Measurements from ENCODE around the gene PLCXD1. TPM values are rescaled to one million over a fixed set of nuclear protein-coding genes. Genes with fewer than 3 reads are reported as not detected.
"Not testable (repeated sequence)": the region's sequence is repeated elsewhere in the genome, so short reads cannot be mapped to it uniquely, and the experiment has no call there.

PLCXD1 gene
- total and polyA plus RNA-seq, 10 donors: 9.9 to 35.0 (median 21.5) TPM

DNA sequence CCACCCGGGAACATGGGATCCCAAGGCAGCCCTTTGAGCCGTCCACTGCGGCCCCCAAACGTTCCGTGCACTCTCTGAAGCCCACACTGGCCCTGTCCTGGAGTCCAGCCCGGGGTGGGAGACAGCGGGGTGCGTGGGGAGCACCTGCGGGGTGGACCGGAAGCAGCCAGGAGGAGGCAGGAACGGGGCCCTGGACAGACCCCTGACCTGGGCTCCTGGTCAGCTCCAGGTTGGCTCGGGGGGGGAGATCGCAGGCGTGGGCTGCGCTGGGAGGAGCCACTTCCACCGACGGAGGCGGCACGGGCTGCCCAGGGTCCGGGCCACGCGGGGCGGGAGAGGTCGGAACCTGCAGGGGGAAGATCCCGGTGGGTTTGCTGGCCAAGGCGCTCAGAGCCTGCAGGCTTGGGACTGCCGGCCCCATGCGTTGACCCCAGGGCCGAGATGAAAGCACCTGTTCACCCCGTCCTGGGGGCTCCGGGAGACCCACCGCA lies 5.7 kb upstream of the PLCXD1 start:
- Histone ChIP-seq H3K36me3 (no peaks in the 10 kb centered on the region), H3K4me3 (peak overlapping the region; percentile 52 to 80 (median 69)), H3K9me3 (no peaks in the 10 kb centered on the region), H3K4me1 (peaks cover 12 to 45% (median 29%) of the 10 kb centered on the region in 6 donors), H3K27me3 (replicated peaks in 1 of 7) (peaks cover 0 to 19% (median 0%) of the 10 kb centered on the region in 7 donors), H3K27ac (peak overlapping the region; percentile 22 to 84 (median 76))
- intact Hi-C loops (cut with DNase I; ENCODE audit: low total_unique reads): no loop called here
- TF ChIP-seq POLR2AphosphoS5 (IDR thresholded peaks at IDR 0.05) (no peak), POLR2A (IDR thresholded peaks at IDR 0.05) (no peak)
- TF ChIP-seq, protein P1, sequence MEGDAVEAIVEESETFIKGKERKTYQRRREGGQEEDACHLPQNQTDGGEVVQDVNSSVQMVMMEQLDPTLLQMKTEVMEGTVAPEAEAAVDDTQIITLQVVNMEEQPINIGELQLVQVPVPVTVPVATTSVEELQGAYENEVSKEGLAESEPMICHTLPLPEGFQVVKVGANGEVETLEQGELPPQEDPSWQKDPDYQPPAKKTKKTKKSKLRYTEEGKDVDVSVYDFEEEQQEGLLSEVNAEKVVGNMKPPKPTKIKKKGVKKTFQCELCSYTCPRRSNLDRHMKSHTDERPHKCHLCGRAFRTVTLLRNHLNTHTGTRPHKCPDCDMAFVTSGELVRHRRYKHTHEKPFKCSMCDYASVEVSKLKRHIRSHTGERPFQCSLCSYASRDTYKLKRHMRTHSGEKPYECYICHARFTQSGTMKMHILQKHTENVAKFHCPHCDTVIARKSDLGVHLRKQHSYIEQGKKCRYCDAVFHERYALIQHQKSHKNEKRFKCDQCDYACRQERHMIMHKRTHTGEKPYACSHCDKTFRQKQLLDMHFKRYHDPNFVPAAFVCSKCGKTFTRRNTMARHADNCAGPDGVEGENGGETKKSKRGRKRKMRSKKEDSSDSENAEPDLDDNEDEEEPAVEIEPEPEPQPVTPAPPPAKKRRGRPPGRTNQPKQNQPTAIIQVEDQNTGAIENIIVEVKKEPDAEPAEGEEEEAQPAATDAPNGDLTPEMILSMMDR (IDR thresholded peaks at IDR 0.05 in 8 of 11, conservative IDR thresholded peaks at IDR 0.05 in 3 of 11): no peak
- WGBS, 5 donors: 6 to 23% (median 15%) methylated on average over 18 to 32 of the region's 32 CpGs
- DNase-seq: peak; percentile 82

DNA sequence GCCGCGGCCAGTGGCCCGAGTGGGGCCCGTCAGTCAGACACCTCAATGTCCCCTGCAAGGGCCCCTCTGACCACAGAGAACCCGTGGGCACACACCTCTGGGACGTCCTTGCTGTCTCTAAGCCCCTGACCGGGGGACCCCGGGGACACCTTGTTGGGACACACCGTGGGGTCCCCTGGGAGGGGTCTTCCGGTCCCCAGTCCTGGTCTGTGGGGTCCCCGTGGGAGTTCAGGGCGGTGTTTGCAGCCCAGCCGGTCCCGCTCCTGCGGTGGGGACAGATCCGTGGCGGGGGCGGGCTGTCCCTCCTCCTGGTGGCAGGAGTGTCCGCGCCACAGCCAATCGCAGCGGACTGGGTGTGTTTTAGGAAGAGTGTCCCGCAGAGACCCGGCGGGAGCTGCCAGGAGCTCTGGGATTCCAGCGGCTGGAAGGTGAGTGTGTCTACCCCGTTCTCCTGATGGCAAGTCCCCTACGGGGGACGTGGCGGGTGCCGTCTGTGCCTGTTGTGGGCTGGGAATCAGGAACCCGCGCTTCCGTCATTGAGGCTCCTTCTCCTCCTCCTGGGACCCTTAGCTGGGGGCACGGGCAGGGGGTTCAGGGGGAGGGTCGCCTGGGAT lies 5.1 kb upstream of the PLCXD1 start:
- WGBS, 5 donors: 0 to 3% (median 3%) methylated on average over 6 to 36 of the region's 36 CpGs
- DNase-seq: peak; percentile 93
- intact Hi-C loops (cut with DNase I; ENCODE audit: low total_unique reads): no loop called here

GRCh38 chrX:276581-277201 lies 4.5 kb upstream of the PLCXD1 start:
- Histone ChIP-seq H3K9me3 (no peaks in the 10 kb centered on the region), H3K27me3 (replicated peaks in 1 of 7) (peaks cover 0 to 19% (median 0%) of the 10 kb centered on the region in 7 donors), H3K4me1 (peaks cover 15 to 53% (median 32%) of the 10 kb centered on the region in 6 donors), H3K27ac (peak overlapping the region in 7 of 8 donors; percentile 60 to 84 (median 81)), H3K4me3 (peak overlapping the region; percentile 52 to 80 (median 69)), H3K36me3 (no peaks in the 10 kb centered on the region)
- 0 to 6% (median 2%) methylated on average over 27 to 49 of the region's 49 CpGs for WGBS, 5 donors
- intact Hi-C loops (cut with DNase I; ENCODE audit: low total_unique reads): no loop called here
- DNase-seq: peak; percentile 85
- TF ChIP-seq, protein P1 (IDR thresholded peaks at IDR 0.05 in 8 of 11, conservative IDR thresholded peaks at IDR 0.05 in 3 of 11): no peak

More for the DNA sequence above, 5.1 kb upstream of the PLCXD1 start:
- H3K4me1 ChIP-seq: peaks cover 12 to 47% (median 29%) of the 10 kb centered on the region in 6 donors
- TF ChIP-seq POLR2A (IDR thresholded peaks at IDR 0.05) (no peak), POLR2AphosphoS5 (IDR thresholded peaks at IDR 0.05) (peak; percentile 71 to 88 (median 84))
- TF ChIP-seq, protein P1 (IDR thresholded peaks at IDR 0.05 in 8 of 11, conservative IDR thresholded peaks at IDR 0.05 in 3 of 11): peak in 8 of 11 experiments; percentile 13 to 51 (median 26)
- H3K4me3 ChIP-seq: peak overlapping the region; percentile 52 to 80 (median 69)
- H3K36me3 ChIP-seq: no peaks in the 10 kb centered on the region
- no peaks in the 10 kb centered on the region for H3K9me3 ChIP-seq
- H3K27me3 ChIP-seq (replicated peaks in 1 of 7): peaks cover 0 to 19% (median 0%) of the 10 kb centered on the region in 7 donors
- peak overlapping the region; percentile 22 to 84 (median 76) for H3K27ac ChIP-seq

- H3K9me3 ChIP-seq; intact Hi-C loops (cut with DNase I; ENCODE audit: low total_unique reads); H3K36me3 ChIP-seq; H3K4me3 ChIP-seq; H3K27ac ChIP-seq: not testable (repeated sequence)
- Histone ChIP-seq H3K27me3 (replicated peaks in 1 of 7) (peaks cover 0 to 19% (median 0%) of the 10 kb centered on the region in 7 donors), H3K4me1 (peaks cover 20 to 73% (median 41%) of the 10 kb centered on the region in 6 donors)
- WGBS, 5 donors: 54 to 85% (median 77%) methylated on average over 25 to 45 of the region's 45 CpGs
- peak; percentile 68 for DNase-seq
These were observed 1.2 kb upstream of the PLCXD1 start for GRCh38 chrX:279757-280604.

DNA sequence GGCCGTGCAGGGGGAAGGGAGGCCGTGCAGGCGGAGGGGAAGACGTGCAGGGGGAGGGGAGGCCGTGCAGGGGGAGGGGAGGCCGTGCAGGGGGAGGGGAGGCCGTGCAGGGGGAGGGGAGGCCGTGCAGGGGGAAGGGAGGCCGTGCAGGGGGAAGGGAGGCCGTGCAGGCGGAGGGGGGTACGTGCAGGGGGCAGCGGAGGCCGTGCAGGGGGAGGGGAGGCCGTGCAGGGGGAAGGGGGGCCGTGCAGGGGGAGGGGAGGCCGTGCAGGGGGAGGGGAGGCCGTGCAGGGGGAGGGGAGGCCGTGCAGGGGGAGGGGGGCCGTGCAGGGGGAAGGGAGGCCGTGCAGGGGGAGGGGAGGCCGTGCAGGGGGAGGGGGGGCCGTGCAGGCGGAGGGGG lies 459 bp upstream of the PLCXD1 start:
- DNase-seq; H3K9me3 ChIP-seq; intact Hi-C loops (cut with DNase I; ENCODE audit: low total_unique reads): not testable (repeated sequence)
- H3K27me3 ChIP-seq (replicated peaks in 1 of 7): peaks cover 0 to 13% (median 0%) of the 10 kb centered on the region in 7 donors
- H3K36me3 ChIP-seq: peaks cover 0 to 17% (median 10%) of the 10 kb centered on the region in 6 donors
- H3K4me3 ChIP-seq: peak overlapping the region in 4 of 8 donors; percentile 16 to 53 (median 21)
- 0 to 5% (median 0%) methylated on average over 1 to 14 of the region's 24 CpGs; no CpG with 5 or more reads in 2 of the 5 donors for WGBS, 5 donors
- H3K4me1 ChIP-seq: peaks cover 14 to 65% (median 34%) of the 10 kb centered on the region in 6 donors
- peak overlapping the region in 2 of 8 donors; percentile 60 to 67 for H3K27ac ChIP-seq

DNA sequence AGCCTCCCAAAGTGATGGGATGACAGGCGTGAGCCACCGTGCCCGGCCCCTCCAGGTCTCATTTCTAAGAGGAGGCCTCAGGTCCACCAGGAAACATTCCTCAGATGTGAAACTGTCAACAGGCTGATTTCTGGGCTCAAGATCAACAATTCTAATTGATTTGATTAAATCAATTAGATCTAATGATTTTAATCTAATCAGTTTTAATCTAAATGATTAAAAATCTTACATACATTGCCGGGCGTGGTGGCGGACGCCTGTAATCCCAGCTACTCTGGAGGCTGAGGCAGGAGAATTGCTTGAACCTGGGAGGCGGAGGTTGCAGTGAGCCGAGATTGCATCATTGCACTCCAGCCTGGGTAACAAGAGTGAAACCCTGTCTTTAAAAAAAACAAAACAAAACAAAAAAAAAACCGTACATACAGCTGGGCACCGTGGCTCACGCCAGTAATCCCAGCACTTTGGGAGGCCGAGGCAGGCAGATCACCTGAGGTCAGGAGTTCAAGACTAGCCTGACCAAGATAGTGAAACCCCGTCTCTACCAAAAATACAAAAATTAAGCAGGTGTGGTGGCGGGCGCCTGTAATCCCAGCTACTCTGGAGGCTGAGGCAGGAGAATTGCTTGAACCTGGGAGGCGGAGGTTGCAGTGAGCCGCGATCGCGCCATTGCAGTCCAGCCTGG lies 960 bp downstream of the PLCXD1 start:
- H3K9me3 ChIP-seq; intact Hi-C loops (cut with DNase I; ENCODE audit: low total_unique reads); H3K27me3 ChIP-seq (replicated peaks in 1 of 7): not testable (repeated sequence)
- peak overlapping the region in 1 of 8 donors; percentile 53 for H3K4me3 ChIP-seq
- WGBS, 5 donors: 75 to 85% (median 80%) methylated on average over 21 of the region's 21 CpGs
- H3K4me1 ChIP-seq: peaks cover 6 to 51% (median 23%) of the 10 kb centered on the region in 6 donors
- peaks cover 0 to 28% (median 10%) of the 10 kb centered on the region in 6 donors for H3K36me3 ChIP-seq
- peak; percentile 49 for DNase-seq
- peak overlapping the region in 3 of 8 donors; percentile 52 to 67 (median 60) for H3K27ac ChIP-seq

Measured in spleen (tissue), 11 donors.